Parathyroid adenoma (tissue), 2 donors: ENCODE measurements around the gene ZNF346.

Source experiments
- H2AFZ ChIP-seq: fragments of 300-600 bp; sonication (generic); one replicate; pipeline ENCODE4 v1.7.0; 2017; ENCODE audit warnings: antibody characterized with exemption, mild to moderate bottlenecking
- H3K27ac ChIP-seq: fragments of 300-600 bp; sonication (generic); one replicate; pipeline ENCODE4 v1.7.0; 2017
- H3K27me3 ChIP-seq: fragments of 300-600 bp; sonication (generic); one replicate; pipeline ENCODE4 v1.7.0; 2017; ENCODE audit warnings: low read length; ENCODE audit not compliant: control insufficient read depth, insufficient read depth
- H3K36me3 ChIP-seq: fragments of 300-600 bp; sonication (generic); one replicate; pipeline ENCODE4 v1.7.0; 2017; ENCODE audit warnings: low read length; ENCODE audit not compliant: control insufficient read depth, insufficient read depth
- H3K4me1 ChIP-seq: fragments of 300-600 bp; sonication (generic); one replicate; pipeline ENCODE4 v1.7.0; 2017; ENCODE audit warnings: control low read depth
- H3K4me2 ChIP-seq: fragments of 300-600 bp; sonication (generic); one replicate; pipeline ENCODE4 v1.7.0; 2017; ENCODE audit warnings: low read length
- H3K4me3 ChIP-seq: fragments of 300-600 bp; sonication (generic); one replicate; pipeline ENCODE4 v1.7.0; 2017; ENCODE audit warnings: low read depth, low read length
- H3K79me2 ChIP-seq: fragments of 300-600 bp; sonication (generic); one replicate; pipeline ENCODE4 v1.7.0; 2017; ENCODE audit warnings: control low read depth
- H3K9ac ChIP-seq: fragments of 300-600 bp; sonication (generic); one replicate; pipeline ENCODE4 v1.7.0; 2017; ENCODE audit warnings: mild to moderate bottlenecking
- H3K9me3 ChIP-seq: fragments of 300-600 bp; sonication (generic); one replicate; pipeline ENCODE4 v1.7.0; 2017; ENCODE audit warnings: low read length; ENCODE audit not compliant: control insufficient read depth
- TF ChIP-seq, protein P1 (sequence below): fragments of 300-600 bp; sonication (generic); IDR thresholded peaks from one replicate; pipeline ENCODE4 v1.7.0; 2017; ENCODE audit warnings: antibody characterized with exemption, mild to moderate bottlenecking
- donor health status: primary hyperparathyroidism.

Gene ZNF346

DNA sequence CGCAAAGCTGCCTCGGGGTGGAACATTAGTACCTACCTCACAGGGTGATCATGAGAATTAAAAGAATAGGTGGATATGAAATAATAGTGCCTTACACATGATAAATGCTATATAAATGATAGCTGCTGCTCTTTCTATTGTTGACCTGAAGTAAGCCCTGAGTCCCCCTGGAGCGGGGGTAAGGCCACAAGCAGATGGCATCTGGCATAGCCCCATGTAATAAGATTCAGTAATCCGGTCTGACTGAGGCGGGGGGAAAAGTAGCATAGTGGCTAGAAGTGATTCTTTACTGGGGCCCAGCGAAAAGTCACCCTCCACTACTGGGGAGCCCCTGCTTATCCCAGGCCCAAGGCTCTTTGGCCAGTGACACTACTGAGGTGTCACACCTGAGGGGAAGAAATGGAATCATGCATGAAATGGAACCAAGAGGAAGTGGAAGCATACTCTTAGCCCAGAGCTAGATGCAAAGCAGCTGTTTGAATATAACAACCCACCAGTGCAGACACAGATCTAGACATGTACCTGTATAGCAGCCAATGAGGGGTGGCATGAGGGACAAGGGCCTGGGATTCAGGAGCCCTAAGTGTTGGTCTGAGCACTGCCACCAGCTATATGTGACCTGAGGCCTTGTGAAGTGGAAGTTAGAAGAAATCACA lies 48.2 kb downstream of the ZNF346 start:
- H3K9me3 ChIP-seq = no peaks in the 10 kb centered on the region
- H3K27ac ChIP-seq = no peak overlapping the region
- TF ChIP-seq, protein P1, sequence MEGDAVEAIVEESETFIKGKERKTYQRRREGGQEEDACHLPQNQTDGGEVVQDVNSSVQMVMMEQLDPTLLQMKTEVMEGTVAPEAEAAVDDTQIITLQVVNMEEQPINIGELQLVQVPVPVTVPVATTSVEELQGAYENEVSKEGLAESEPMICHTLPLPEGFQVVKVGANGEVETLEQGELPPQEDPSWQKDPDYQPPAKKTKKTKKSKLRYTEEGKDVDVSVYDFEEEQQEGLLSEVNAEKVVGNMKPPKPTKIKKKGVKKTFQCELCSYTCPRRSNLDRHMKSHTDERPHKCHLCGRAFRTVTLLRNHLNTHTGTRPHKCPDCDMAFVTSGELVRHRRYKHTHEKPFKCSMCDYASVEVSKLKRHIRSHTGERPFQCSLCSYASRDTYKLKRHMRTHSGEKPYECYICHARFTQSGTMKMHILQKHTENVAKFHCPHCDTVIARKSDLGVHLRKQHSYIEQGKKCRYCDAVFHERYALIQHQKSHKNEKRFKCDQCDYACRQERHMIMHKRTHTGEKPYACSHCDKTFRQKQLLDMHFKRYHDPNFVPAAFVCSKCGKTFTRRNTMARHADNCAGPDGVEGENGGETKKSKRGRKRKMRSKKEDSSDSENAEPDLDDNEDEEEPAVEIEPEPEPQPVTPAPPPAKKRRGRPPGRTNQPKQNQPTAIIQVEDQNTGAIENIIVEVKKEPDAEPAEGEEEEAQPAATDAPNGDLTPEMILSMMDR = no peak
- H3K4me1 ChIP-seq = no peaks in the 10 kb centered on the region
- H3K27me3 ChIP-seq = no peaks in the 10 kb centered on the region
- H3K9ac ChIP-seq = no peak overlapping the region
- no peaks in the 10 kb centered on the region for H3K79me2 ChIP-seq
- H3K4me2 ChIP-seq = no peak overlapping the region
- no peaks in the 10 kb centered on the region for H3K36me3 ChIP-seq
- H3K4me3 ChIP-seq = no peak overlapping the region
- H2AFZ ChIP-seq = no peak overlapping the region

DNA sequence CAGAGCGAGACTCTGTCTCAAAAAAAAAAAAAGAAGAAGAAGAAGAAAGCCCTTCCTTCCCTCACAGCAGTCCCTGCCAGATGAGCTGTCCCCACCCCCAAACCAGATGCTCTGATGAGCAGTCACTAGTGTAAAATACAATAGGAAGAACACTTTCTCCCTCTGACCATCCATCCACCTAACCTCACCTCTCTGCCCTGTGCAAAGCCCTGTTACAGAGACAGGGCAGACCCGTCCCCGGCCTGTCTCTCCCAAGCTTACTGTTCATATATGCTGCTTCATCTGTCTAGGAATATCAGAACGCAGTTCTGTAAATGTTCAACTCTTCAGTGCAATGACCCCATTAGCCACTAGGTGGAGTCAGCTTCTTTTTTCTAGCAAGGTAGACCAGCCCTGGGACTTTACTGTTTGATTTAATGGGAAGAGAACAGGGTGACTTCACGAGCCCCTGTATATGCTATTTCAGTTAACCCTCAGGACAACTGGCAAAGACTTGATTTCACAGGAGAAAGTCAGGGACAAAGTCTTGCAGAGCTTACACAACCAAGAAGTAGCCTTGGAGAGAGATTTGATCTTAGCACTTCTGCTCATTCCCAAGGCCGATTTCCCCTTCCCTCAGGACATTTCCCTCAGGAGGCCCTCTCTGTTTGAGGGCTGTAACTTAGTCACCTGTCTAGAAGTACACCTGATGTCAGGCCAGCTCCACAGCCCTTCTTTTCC lies 49.3 kb downstream of the ZNF346 start:
- H3K9ac ChIP-seq = no peak overlapping the region
- no peak overlapping the region for H2AFZ ChIP-seq
- no peak overlapping the region for H3K27ac ChIP-seq
- no peaks in the 10 kb centered on the region for H3K4me1 ChIP-seq
- TF ChIP-seq, protein P1 = peak; percentile 94
- no peak overlapping the region for H3K4me3 ChIP-seq
- H3K79me2 ChIP-seq = no peaks in the 10 kb centered on the region
- no peak overlapping the region for H3K4me2 ChIP-seq
- no peaks in the 10 kb centered on the region for H3K9me3 ChIP-seq
- no peaks in the 10 kb centered on the region for H3K27me3 ChIP-seq
- no peaks in the 10 kb centered on the region for H3K36me3 ChIP-seq

DNA sequence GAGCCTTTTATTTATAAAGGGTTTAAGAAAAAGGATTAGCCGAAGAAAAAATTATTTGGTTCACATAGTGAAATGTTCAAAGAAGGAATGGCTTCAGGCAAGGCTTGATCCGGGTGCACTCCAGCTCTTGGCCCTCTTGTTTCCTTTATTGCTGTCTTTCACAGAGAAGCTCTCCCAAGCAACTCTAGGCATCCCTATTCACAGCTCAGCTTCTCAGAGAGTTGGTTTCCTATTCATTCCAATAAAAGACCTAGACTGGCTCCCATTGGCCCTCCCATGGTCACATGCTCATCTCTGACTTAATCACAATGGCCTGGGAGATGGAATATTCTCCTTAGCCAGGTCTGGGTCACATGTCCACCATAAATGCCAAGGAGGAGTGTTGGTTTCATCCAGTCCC lies 54.8 kb downstream of the ZNF346 start:
- Histone ChIP-seq H3K4me2 (no peak overlapping the region), H3K4me3 (no peak overlapping the region), H3K79me2 (no peaks in the 10 kb centered on the region), H3K9me3 (no peaks in the 10 kb centered on the region), H3K27me3 (no peaks in the 10 kb centered on the region), H2AFZ (no peak overlapping the region), H3K4me1 (no peaks in the 10 kb centered on the region), H3K27ac (no peak overlapping the region), H3K36me3 (no peaks in the 10 kb centered on the region), H3K9ac (no peak overlapping the region)
- TF ChIP-seq, protein P1 = no peak

DNA sequence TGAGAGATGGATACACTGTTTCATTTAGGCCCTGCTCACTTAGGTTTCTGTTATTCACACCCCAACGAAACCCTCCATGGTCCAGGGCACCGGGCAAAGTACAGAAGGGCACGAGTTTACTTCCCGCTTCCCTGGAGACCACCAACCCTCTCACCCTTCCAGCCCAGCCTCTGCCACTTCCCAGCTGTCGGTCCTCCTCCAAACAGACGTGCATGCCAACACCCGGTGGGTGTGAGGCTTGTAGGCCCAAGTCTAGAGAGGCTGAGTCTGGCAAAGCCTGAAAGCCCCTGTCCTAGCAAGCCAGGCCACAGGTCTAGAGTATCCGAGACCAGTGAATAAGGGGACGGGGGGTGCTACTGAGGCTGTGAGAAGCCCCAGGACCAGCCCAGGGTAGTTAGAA lies 57.1 kb downstream of the ZNF346 start:
- no peak overlapping the region for H3K4me3 ChIP-seq
- H3K9ac ChIP-seq = no peak overlapping the region
- no peaks in the 10 kb centered on the region for H3K36me3 ChIP-seq
- H3K9me3 ChIP-seq = no peaks in the 10 kb centered on the region
- TF ChIP-seq, protein P1 = no peak
- no peak overlapping the region for H3K4me2 ChIP-seq
- no peaks in the 10 kb centered on the region for H3K4me1 ChIP-seq
- H3K27ac ChIP-seq = no peak overlapping the region
- H3K27me3 ChIP-seq = no peaks in the 10 kb centered on the region
- H2AFZ ChIP-seq = no peak overlapping the region
- H3K79me2 ChIP-seq = no peaks in the 10 kb centered on the region

DNA sequence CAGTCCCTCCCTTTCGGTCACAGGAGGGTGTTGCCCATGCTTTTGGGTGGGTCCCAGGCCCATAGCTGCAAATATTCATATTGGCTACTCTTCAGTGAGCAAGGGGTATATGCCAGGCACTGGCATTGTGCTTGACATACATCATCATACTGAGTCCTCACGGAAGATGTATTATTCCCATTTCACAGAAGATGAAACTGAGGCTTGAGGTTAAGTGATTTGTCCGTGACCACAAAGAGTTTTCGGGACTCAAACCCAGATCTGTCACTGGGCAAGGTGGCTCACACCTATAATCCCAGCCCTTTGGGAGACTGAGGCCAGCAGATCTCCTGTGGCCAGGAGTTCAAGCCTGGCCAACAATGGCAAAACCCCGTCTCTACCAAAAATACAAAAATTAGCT lies 57.8 kb downstream of the ZNF346 start:
- Histone ChIP-seq H3K9ac (no peak overlapping the region), H3K4me2 (no peak overlapping the region), H3K79me2 (no peaks in the 10 kb centered on the region), H3K27me3 (no peaks in the 10 kb centered on the region), H3K9me3 (no peaks in the 10 kb centered on the region), H3K4me3 (no peak overlapping the region), H3K27ac (no peak overlapping the region), H3K36me3 (no peaks in the 10 kb centered on the region), H3K4me1 (no peaks in the 10 kb centered on the region), H2AFZ (no peak overlapping the region)
- TF ChIP-seq, protein P1 = no peak
